Inferior parietal cortex (tissue), 1 donor: ENCODE data around the gene GSTM4.
"Not testable (repeated sequence)": the region's sequence is repeated elsewhere in the genome, so short reads cannot be mapped to it uniquely, and the experiment has no call there.

Experiments
- DNase-seq: peaks from one replicate; pipeline ENCODE4 v3.0.0-alpha.2; 2016; ENCODE audit errors: extremely low spot score

The GSTM4 gene

DNA sequence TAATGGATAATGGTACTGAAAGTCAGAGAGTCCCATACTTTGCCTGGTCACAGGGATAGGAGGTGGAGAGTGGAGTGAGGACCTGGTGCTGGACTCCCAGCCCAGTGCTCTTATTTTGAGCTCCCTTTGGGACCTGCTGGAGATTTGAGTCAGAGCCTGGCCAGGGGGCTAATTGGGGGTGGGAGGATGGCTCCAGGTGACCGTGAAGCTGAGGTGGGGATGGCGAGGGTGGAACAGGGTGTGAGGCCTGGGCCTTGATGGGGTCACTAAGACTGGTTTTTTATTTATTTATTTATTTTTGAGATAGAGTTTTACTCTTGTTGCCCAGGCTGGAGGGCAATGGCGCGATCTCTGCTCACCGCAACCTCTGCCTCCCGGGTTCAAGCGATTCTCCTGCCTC lies 18.5 kb upstream of the GSTM4 start:
- DNase-seq: no peak

DNA sequence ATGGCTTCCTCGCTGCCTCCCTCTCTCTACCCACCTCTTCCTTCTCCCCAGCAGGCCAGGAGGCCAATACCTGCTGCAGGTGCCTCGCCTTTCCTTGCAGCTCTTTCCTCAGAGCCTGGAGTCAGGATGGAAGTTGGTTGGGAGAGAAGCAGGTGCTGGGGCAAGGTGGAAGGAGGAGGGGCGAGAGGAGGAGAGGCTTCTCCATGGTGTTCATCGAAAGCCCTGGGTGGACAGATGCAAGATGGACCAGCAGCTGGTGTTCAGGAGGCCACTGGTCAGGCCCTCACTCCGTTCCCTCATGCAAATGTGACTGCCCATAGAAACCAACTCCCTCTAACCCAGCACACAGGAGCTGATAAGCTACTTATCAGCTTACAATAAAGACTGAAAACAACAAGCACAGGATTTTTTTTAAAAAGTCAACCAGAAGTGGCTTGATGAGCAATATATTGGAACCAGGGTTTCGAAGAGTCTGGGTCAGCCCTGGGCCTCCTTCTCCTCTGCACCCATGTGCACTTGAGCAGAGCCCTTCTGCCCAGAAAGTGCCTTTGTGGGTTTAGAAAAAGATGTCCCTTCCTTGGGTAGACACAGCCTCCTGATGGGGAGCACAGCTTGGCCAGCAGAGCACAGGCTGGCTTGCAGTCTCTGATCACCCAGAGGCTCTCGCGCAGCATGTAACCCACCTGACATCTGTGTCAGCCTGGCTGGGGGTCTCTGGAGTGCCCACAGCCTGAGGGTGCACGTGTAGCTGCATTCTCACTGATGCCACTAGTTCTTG lies 16.6 kb upstream of the GSTM4 start:
- no peak for DNase-seq

DNA sequence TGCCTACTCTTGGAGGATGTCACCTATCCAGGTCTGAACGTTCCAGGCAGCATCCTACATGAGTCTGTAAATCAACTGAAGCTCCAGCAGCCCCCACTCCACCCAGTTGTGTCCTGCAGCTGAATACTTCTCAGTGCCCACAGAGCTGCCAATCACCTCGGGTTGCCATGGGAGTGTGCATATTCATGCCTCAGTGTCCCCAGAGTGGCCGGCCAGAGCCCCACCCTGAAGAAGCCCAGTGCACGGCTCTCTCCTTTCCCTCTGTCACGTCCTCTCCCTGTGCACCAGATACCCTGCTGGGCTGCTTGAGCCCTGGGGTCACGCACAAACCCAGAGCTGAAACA lies 16.1 kb upstream of the GSTM4 start:
- no peak for DNase-seq

DNA sequence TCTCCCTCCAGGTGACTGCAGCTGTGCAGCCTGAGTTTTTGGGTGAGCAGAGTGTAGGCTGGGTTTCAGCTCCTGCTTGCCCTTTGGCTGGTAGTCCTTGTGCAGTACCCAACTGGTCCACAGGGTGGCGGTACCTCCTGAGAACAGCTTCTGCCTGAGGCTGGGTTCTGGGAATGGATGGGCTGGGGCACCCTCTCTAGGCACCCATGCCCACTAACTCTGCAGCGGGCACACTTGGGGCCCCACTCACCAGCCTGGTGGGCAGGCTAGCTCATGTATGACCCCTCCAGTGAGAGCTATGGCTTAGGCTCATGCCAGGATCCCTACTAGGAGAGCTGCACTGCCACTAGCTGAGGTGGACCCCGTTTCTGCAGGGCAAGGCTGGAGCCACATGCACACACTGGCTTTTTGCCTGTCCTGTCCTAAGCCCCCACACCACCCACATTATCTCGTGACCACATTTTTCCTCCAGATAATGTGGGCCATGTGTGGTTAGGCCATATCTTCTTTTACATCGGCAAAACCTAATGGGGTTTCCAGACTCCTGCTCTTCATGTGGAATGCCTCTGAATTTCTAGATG lies 15.5 kb upstream of the GSTM4 start:
- DNase-seq: peak; percentile 89

DNA sequence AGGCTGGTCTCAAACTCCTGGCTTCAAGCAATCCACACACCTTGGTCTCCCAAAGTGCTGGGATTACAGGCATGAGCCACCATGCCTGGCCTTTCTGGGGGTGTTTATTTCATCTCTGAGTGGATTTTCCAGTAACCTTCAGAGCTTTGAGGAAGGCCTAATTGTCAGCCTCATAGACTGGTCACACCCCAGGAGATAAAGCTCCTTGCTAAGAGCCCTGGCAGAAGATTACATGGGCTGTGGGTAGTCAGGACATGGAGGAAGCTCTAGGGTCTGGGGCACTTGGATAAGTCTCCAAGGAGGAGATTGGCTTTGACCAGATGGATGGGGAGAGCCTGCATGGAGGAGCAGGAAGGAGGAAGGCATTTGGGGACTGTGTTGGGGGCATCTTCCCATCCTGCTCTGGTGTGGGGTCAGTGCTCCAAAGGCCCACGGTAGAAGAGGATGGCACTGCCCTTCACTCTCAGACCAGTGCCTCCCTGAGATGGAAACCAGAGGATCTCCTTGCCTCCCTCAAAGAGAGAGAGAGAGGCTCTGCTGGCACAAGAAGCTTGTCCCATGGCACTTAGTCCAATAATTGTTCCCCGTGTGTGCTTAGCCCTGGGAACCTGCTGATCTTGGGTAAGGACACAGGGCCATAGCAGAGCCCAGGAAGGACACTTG lies 14.7 kb upstream of the GSTM4 start:
- no peak for DNase-seq

DNA sequence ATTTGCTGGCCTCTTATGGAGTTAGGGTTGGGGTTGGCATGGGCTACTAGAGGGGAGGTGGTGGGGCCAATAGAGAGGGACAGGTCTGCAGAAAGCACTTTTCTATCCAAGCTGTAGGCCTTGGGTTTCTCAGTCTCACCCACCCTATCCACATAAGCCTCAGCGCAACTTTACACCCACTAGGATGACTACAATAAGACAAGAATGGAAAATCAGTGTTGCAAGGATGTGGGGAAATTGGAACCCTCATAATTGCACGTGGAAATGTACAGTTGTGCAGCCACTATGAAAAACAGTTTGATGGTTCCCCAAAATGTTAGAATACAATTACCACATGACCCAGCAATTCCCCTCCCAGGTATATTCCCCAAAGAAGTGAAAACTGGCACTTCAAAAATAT lies 14.0 kb upstream of the GSTM4 start:
- no peak for DNase-seq

DNA sequence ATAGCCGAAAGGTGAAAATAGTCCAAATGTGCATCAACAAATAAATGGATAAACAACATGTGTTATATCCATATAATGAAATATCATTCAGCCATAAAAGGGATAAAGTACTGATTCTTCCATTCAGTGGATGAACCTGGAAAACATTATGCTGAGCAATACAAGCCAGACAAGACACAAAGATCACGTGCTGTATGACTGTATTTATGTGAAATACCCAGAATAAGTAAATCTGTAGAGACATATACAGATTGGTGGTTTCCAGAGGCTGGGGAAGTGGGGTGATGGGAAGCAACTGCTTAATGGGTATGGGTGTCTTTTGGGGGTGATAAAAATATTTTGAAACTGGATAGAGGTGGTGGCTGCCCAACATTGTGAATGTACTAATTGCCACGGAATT lies 13.3 kb upstream of the GSTM4 start:
- DNase-seq: no peak

DNA sequence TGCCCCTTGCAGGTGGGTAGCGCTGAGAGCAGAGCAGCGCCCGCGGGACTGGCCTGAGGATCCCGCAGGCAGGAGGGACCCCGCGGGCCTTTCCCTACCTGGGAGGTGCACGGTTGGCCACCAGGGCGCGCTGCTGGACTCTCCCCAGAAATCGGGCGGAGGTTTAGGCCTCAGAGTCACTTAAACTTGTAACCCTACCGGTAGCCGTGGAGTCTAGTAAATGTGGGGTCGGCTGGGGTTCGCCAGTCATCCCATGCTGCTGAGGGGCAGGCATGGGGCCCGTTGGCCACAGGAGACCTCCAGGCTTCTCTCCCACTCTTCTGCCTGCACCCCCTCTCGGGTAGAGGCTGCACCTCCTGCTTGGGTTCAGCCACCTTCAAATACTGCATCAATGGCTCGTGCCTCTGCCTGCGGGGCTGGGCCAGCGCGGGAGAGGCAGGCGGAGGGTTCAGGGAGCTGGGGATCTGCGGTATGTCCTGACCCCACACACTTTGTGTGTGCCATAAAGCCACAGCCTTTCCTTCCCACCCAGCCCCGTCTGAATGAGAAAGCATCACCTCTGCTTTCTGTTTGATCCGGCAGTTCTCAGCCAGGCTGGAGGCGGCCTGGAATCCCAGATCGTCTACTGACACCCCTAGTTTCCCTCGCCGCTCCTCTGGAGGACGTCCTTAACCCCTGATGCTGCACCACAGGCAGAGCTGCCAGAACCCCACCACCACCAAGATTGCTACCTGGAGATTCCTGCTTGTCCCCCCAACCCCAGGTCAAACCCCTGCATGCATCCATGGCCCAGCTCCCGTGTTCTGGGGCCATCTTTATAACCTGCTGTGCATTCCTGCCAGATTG lies 12.3 kb upstream of the GSTM4 start:
- DNase-seq: peak; percentile 64

DNA sequence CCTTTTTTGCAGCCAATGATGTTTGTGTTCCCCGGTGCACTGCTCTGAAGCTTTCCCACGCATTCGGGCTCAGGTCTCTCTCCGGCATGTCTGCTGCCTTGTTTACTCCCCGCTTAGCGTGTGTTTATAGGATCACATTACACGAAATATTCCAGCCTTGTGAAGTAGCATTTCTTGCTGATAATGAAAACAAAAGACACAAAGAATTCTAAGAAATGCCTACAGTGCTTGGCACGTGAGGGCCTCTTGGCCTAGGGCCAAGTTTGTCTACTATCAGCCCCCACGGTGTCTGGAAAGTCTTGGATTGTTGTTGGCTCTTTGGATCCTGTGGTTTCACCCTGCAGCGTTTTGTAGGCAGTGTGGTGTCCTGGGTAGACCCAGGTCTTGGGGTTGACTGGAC lies 11.2 kb upstream of the GSTM4 start:
- DNase-seq: no peak

DNA sequence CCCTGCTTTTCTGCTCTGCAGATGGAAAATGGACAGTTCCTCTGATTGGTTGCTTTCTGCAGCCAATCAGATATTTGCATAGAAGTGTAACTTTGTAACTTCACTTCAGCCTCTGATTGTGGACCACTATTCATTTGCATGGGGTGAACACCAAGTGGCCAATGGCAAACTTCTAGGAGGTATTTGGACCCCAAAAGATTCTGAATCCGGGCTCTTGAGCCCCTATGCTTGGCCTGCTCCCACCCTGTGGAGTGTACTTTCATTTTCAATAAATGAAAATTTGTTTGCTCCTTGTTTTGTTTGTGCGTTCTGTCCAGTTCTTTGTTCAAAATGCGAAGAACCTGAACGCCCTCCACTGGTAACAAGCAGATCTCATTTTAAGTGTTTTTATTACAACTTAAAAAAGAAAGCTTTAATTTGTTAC lies 6.4 kb upstream of the GSTM4 start:
- peak; percentile 51 for DNase-seq

DNA sequence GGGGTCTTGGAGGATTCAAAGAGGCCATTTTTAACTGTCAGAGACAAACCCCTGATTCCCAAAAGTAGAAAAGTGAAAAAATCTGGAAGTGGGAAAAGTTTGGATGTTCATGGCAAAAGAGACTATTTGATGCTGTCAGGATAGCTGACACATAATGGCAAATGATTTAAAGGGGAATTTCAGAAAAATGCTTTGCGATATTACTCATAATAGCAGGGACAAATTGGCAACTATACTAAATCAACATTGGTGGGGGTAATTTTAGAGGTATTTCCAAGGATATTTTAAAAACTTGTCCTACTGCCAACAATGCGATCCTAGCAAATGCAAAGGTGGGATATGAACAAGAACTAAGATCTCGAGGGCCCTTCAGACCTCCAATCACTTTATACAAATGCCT lies 5.3 kb upstream of the GSTM4 start:
- DNase-seq: no peak

DNA sequence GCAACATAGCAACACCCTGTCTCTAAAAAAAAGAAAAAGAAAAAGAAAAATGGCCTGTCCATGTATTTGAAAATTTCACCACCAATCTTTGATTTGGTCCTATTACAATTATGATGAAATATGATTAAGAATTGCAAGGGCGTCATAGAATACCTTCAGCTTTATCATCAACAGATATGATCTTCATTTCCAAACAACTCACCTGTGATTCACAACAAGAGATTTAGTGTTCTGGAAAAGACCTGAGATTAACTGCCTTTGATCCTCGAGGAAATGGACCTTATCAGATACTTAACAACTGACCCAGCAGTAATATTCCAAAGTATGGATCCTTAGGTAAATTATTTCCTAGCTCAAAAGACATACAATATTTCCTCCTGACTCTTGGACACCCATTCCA lies 3.5 kb upstream of the GSTM4 start:
- no peak for DNase-seq

DNA sequence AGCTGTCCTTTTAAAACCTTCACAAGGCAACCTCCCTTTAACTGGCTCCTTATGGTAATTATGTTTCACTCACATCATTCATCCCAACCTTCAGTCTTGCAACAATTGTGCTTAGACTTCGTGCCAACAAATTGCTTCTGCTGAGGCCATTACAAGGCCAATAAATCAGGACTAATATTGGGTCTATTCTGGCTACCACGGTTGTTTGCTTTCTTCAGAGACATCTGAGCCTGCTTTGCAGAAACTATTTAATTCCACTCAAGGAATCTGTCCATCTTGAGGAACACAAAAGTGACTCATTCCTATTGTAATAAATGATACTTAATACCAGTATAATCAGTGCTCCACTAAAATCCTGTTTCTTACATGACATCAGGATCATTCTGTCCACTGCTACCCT lies 2.6 kb upstream of the GSTM4 start:
- no peak for DNase-seq

DNA sequence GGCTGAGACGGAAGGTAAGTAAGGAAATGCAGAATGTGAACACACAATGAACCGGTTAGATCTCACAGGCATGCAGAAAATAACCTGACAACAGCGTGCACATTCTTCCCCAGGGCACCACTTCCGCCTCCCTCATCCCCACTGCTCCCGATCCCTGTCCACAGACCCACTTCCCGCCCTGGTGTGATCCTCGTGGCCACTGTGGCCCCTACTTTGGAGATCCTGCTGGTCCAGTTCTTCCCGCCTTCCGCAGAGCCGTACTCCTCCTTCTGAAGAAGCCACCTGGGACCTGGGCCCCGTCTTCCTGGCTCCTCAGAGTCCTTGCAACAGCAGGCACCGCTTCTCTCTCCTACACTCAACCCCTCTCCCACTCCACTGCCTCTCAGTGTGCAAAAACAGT lies 1.4 kb upstream of the GSTM4 start:
- no peak for DNase-seq

DNA sequence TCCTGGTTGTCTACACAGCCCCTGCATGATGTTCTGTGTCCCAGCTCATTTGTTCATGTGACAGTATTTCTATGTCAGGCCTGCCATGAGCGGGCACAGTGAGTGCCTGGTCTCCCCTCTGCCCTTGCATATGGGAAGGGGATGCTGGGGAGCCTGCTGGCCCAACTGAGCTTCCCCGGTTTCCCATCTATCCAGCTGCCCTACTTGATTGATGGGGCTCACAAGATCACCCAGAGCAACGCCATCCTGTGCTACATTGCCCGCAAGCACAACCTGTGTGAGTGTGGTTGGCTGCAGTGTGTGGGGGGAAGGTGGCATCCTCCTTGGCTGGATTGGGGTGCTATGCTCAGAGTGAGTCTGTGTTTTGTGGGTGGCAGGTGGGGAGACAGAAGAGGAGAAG lies 1.5 kb downstream of the GSTM4 start:
- DNase-seq: no peak

DNA sequence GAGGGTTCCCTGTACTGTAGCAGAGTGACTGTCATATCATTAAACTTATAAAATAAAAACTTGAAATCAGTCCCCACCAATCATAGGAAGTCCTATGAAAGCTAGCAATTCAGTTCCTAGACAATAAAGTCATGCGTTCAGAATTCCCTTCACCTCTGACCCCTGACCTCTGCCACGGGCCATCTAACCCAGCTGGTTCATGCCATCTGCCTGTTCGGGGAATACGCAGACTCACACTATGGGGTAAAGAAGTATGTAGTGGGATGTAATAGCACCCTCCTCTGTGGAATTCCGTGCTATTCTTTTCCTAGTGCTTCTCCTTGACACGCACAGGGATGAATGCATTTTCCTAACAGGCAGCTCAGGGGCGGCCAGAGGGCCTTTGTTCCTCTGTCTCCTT lies 2.1 kb downstream of the GSTM4 start:
- no peak for DNase-seq

DNA sequence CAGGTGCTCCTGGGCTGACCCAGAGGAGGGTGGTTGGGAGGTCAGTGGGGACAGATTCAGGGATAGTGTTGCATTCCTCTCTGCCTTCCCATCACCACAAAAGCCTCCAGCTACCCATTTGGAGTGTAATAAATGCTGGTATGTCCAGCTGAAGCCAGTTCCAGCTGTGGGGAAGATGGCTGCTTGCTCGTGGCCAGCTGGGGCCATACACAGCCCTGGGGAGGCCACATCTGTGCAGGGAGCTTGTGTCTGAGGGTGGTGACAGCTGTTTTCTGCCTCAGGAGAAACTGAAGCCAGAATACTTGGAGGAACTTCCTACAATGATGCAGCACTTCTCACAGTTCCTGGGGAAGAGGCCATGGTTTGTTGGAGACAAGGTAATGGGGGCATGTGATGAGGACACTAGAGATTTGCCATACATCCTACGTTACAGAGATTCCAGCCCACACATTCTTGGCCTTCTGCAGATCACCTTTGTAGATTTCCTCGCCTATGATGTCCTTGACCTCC lies 2.7 kb downstream of the GSTM4 start:
- no peak for DNase-seq

DNA sequence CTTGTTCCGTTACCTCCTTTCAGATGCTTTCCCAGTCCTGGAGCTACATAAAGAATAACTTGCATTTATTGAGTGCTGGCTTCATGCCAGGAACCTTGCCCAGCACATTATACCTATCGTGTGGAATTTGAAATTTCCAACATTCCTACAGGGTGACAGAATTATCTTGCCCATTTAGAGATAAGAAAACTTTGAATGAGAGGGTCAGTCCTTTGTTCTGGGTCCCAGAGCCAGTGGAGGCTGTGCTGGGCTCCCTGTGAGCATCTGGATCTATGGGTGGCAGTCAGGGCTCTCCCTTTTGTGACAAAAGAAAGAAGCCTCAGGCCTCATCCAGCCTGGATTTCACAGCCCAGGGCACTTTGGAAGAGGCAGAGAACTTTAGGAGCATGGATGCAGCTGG lies 3.2 kb downstream of the GSTM4 start:
- DNase-seq: no peak

DNA sequence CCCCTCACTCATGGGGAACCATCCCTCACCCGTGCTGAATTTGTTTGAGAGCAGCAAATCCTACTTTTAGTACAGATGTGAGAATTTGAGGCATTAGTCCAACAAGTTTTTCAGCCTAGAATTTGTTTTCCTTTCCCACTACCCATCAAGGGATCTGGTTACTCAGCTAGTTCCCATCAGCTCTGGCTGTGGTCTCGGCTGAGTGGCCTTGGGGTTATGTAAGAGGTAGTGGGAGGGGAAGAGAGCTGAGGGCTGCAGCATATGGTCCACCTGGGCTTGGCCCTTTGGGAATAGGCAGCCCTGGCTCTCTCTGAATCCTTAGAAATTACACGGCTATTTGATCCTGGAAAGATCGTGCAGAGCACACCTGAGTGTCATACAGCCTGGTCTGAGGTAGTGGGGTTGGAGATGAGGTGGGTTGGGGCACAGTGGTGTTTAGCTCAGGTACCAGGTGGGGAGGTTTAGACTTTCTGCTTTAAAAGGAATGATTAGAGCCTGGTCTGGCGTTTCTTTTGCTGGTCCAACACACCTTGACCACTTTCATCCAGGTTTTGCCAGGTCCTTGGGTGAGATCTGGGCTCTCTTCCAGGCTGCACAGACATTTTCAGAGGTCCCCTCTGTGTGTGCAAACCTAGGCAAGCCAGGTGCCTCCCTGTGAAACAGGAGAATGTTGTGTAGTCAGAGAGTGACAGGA lies 4.2 kb downstream of the GSTM4 start:
- no peak for DNase-seq

DNA sequence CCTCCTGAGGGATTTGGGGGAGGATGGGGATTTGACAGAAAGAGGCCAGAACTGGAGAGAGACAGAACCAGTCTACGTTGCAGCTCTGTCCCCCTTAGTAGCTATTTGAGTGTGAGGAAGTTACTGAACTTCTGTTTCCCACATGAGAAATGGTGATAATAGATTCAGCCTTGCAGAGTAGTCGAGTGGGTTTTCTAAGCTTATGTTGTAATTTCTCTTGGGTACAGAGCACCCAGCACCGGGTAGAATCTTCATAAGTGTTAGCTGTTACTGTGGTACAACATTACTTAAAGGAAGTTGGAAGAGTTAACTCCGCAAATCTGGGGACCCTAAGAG lies 4.8 kb downstream of the GSTM4 start:
- DNase-seq: not testable (repeated sequence)

DNA sequence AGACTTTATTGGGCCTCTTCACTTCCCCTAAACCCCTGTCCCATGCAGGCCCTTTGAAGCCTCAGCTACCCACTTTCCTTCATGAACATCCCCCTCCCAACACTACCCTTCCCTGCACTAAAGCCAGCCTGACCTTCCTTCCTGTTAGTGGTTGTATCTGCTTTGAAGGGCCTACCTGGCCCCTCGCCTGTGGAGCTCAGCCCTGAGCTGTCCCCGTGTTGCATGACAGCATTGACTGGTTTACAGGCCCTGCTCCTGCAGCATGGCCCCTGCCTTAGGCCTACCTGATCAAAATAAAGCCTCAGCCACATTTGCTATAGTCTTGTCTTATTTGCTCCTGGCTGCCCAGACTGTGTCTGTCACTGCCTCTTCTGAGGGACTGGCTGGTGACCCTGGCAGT lies 5.5 kb downstream of the GSTM4 start:
- no peak for DNase-seq

DNA sequence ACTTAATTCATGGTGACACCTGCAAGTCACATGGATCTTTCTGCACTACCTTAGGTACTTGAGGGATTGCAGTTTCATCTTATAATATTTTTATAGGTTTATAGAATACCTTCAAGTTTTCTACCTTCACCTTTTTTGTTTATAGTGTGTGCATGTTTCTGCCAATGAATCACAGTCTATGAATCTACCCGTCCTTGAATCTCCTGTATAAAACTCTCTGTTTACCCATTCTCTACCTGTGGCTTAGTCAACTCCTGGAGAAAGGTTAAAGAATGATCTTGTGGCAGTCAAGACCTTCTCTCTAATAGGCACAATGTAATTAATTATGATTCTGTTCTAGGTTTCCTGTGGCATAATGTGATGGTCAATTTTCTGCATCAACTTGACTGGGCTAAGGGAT lies 8.8 kb downstream of the GSTM4 start:
- no peak for DNase-seq
